GM21825 (cell line): ENCODE measurements around the gene NPIPA3.
"Not testable (repeated sequence)": the region's sequence is repeated elsewhere in the genome, so short reads cannot be mapped to it uniquely, and the experiment has no call there.

Source experiments
- ATAC-seq: cut with Tn5 transposase; IDR thresholded peaks from one replicate; pipeline ENCODE4 v1.9.1; 2021; ENCODE audit warnings: mild to moderate bottlenecking, moderate library complexity; ENCODE audit not compliant: unreplicated experiment

NPIPA3 gene

GRCh38 chr16:14703156-14704011 is at the start of gene NPIPA3:
Gene NPIPA3, plus strand, starts transcription at chr16:14703411. Its CDS starts 5,533 bp downstream, at chr16:14708944.
- ATAC-seq: peak; percentile 99

GRCh38 chr16:14658063-14658462 is 45.1 kb upstream of the NPIPA3 start:
- peak; percentile 71 for ATAC-seq

GRCh38 chr16:14667347-14668266 is 35.6 kb upstream of the NPIPA3 start:
- ATAC-seq: no peak

- ATAC-seq: no peak
Observed at GRCh38 chr16:14668556-14669223, 34.5 kb upstream of the NPIPA3 start.

- no peak for ATAC-seq
Observed at GRCh38 chr16:14669776-14670175, 33.4 kb upstream of the NPIPA3 start.

- peak; percentile 70 for ATAC-seq
Observed at GRCh38 chr16:14672403-14672971, 30.7 kb upstream of the NPIPA3 start.

- no peak for ATAC-seq
Observed at GRCh38 chr16:14676633-14677032, 26.6 kb upstream of the NPIPA3 start.

- ATAC-seq: no peak
Observed at GRCh38 chr16:14677627-14678026, 25.6 kb upstream of the NPIPA3 start.

GRCh38 chr16:14678748-14679497 is 24.3 kb upstream of the NPIPA3 start:
- no peak for ATAC-seq

- ATAC-seq: not testable (repeated sequence)
Observed at GRCh38 chr16:14680396-14680795, 22.8 kb upstream of the NPIPA3 start.

GRCh38 chr16:14681115-14681514 is 22.1 kb upstream of the NPIPA3 start:
- no peak for ATAC-seq

GRCh38 chr16:14682121-14682520 is 21.1 kb upstream of the NPIPA3 start:
- ATAC-seq: no peak

GRCh38 chr16:14685870-14686793 is 17.1 kb upstream of the NPIPA3 start:
- ATAC-seq: not testable (repeated sequence)

- ATAC-seq: not testable (repeated sequence)
Observed at GRCh38 chr16:14694129-14694528, 9.1 kb upstream of the NPIPA3 start, which contains the start of gene PLA2G10. Gene PLA2G10, minus strand, starts transcription at chr16:14694308. Its CDS starts 79 bp downstream, at chr16:14694229.

- ATAC-seq: not testable (repeated sequence)
Observed at GRCh38 chr16:14701859-14702258, 1.4 kb upstream of the NPIPA3 start.

- ATAC-seq: not testable (repeated sequence)
Observed at GRCh38 chr16:14702672-14703071, 539 bp upstream of the NPIPA3 start.

- not testable (repeated sequence) for ATAC-seq
Observed at GRCh38 chr16:14733233-14733632, 30.0 kb downstream of the NPIPA3 start.

GRCh38 chr16:14740832-14741385 is 37.7 kb downstream of the NPIPA3 start:
- ATAC-seq: not testable (repeated sequence)
